Fibroblast of peridontal ligament (primary cell): ENCODE results near the gene PALB2.
"Not testable (repeated sequence)": the region's sequence is repeated elsewhere in the genome, so short reads cannot be mapped to it uniquely, and the experiment has no call there.

Source experiments
- DNase-seq: peaks from one replicate; pipeline ENCODE4 v3.0.0-alpha.2; 2010; ENCODE audit errors: extremely low read depth

Gene PALB2

GRCh38 chr16:23650674-23651416 is 9.7 kb upstream of the PALB2 start:
- DNase-seq: no peak

- no peak for DNase-seq
Measured at GRCh38 chr16:23642246-23642774, 1.2 kb upstream of the PALB2 start.

- DNase-seq: no peak
Measured at GRCh38 chr16:23640615-23640930, 537 bp downstream of the PALB2 start.

GRCh38 chr16:23635958-23636357 is 5.2 kb downstream of the PALB2 start:
- DNase-seq: no peak

- DNase-seq: no peak
Measured at GRCh38 chr16:23634461-23635036, 6.6 kb downstream of the PALB2 start.

- DNase-seq: not testable (repeated sequence)
Measured at GRCh38 chr16:23631874-23632273, 9.2 kb downstream of the PALB2 start.

GRCh38 chr16:23629516-23629915 is 11.6 kb downstream of the PALB2 start:
- DNase-seq: no peak

- no peak for DNase-seq
Measured at GRCh38 chr16:23624092-23624491, 17.0 kb downstream of the PALB2 start.

- DNase-seq: no peak
Measured at GRCh38 chr16:23615805-23616204, 25.3 kb downstream of the PALB2 start.

- DNase-seq: no peak
Measured at GRCh38 chr16:23611936-23612335, 29.2 kb downstream of the PALB2 start.

- DNase-seq: not testable (repeated sequence)
Measured at GRCh38 chr16:23610905-23611304, 30.2 kb downstream of the PALB2 start.

GRCh38 chr16:23609929-23610328 is 31.2 kb downstream of the PALB2 start:
- DNase-seq: no peak

- DNase-seq: peak; percentile 18
Measured at GRCh38 chr16:23608194-23608593, 32.9 kb downstream of the PALB2 start.

- no peak for DNase-seq
Measured at GRCh38 chr16:23607726-23608125, 33.4 kb downstream of the PALB2 start.

- DNase-seq: no peak
Measured at GRCh38 chr16:23597003-23597756, 43.9 kb downstream of the PALB2 start.

- peak; percentile 74 for DNase-seq
Measured at GRCh38 chr16:23595951-23596720, 45.0 kb downstream of the PALB2 start, which contains the start of gene NDUFAB1. Gene NDUFAB1, minus strand, starts transcription at chr16:23596316. Its CDS starts 26 bp downstream, at chr16:23596290.

- peak; percentile 3 for DNase-seq
Measured at GRCh38 chr16:23595246-23595950, 45.7 kb downstream of the PALB2 start.

GRCh38 chr16:23594186-23594585 is 46.9 kb downstream of the PALB2 start:
- DNase-seq: no peak

- no peak for DNase-seq
Measured at GRCh38 chr16:23590181-23590580, 50.9 kb downstream of the PALB2 start.

- peak; percentile 77 for DNase-seq
Measured at GRCh38 chr16:23587726-23588125, 53.4 kb downstream of the PALB2 start.
